ENCODE data around the gene C1orf141. TPM values are rescaled to one million over a fixed set of nuclear protein-coding genes. Genes with fewer than 3 reads are reported as not detected.

The C1orf141 gene
- total RNA-seq, 1 experiment from 2014 or later: not detected

GRCh38 chr1:67084765-67085318 lies 49.9 kb downstream of the C1orf141 start:
- POLR2A ChIA-PET: no interaction called here
- peak overlapping the region; percentile 30; the same call in 1 of the 2 replicates for H3K4me3 Mint-ChIP-seq
- DNase-seq (ENCODE audit: low spot score) (no peak), ATAC-seq (no peak)
- no peaks in the 10 kb centered on the region for H3K27me3 Mint-ChIP-seq (ENCODE audit: low read depth)
- peaks cover 16% of the 10 kb centered on the region for H3K9me3 Mint-ChIP-seq
- TF ChIP-seq ZNF121 (CRISPR knock-in tag; IDR thresholded peaks at IDR 0.05): peak; percentile 73
- no peak for TF ChIP-seq SOX15 (CRISPR knock-in tag; IDR thresholded peaks at IDR 0.05)
- no peak for TF ChIP-seq ERG (CRISPR knock-in tag; IDR thresholded peaks at IDR 0.05)
- 0 out of 2 replicates have a peak, but pooled peaks have one; percentile 11 for TF ChIP-seq GTF2I (CRISPR knock-in tag; conservative IDR thresholded peaks at IDR 0.05)
- TF ChIP-seq, protein P1, sequence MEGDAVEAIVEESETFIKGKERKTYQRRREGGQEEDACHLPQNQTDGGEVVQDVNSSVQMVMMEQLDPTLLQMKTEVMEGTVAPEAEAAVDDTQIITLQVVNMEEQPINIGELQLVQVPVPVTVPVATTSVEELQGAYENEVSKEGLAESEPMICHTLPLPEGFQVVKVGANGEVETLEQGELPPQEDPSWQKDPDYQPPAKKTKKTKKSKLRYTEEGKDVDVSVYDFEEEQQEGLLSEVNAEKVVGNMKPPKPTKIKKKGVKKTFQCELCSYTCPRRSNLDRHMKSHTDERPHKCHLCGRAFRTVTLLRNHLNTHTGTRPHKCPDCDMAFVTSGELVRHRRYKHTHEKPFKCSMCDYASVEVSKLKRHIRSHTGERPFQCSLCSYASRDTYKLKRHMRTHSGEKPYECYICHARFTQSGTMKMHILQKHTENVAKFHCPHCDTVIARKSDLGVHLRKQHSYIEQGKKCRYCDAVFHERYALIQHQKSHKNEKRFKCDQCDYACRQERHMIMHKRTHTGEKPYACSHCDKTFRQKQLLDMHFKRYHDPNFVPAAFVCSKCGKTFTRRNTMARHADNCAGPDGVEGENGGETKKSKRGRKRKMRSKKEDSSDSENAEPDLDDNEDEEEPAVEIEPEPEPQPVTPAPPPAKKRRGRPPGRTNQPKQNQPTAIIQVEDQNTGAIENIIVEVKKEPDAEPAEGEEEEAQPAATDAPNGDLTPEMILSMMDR (IDR thresholded peaks at IDR 0.05): no peak
- TF ChIP-seq ELF4 (CRISPR knock-in tag; IDR thresholded peaks at IDR 0.05; ENCODE audit: low read depth): no peak
- TF ChIP-seq TP53 (CRISPR knock-in tag; IDR thresholded peaks at IDR 0.05): no peak
- H3K4me1 Mint-ChIP-seq: 0 out of 2 replicates have a peak, but pooled peaks cover 5% of the 10 kb centered on the region
- 0 out of 2 replicates have a peak, but pooled peaks cover 4% of the 10 kb centered on the region for H3K36me3 Mint-ChIP-seq
- H3K27ac Mint-ChIP-seq: no peak overlapping the region
- CTCF ChIA-PET: interaction anchor here (0.7 kb wide), 1 partner anchor 41 kb away, joined by 3 read pairs; no protein-coding TSS in a partner anchor

GRCh38 chr1:67078291-67078690 lies 56.5 kb downstream of the C1orf141 start:
- peaks cover 14% of the 10 kb centered on the region for H3K9me3 Mint-ChIP-seq
- H3K4me3 Mint-ChIP-seq: no peak overlapping the region
- ATAC-seq (no peak), DNase-seq (ENCODE audit: low spot score) (no peak)
- H3K27me3 Mint-ChIP-seq (ENCODE audit: low read depth): no peaks in the 10 kb centered on the region
- POLR2A ChIA-PET: no interaction called here
- TF ChIP-seq NFATC4 (CRISPR knock-in tag; IDR thresholded peaks at IDR 0.05): no peak
- no peak for TF ChIP-seq PRRX2 (CRISPR knock-in tag; IDR thresholded peaks at IDR 0.05)
- no peak for TF ChIP-seq ZNF121 (CRISPR knock-in tag; IDR thresholded peaks at IDR 0.05)
- TF ChIP-seq AFF4 (CRISPR knock-in tag; IDR thresholded peaks at IDR 0.05; ENCODE audit: borderline replicate concordance): no peak
- TF ChIP-seq ZNF232 (CRISPR knock-in tag; IDR thresholded peaks at IDR 0.05): no peak
- no peak for TF ChIP-seq ELF4 (CRISPR knock-in tag; IDR thresholded peaks at IDR 0.05; ENCODE audit: low read depth)
- no peak for TF ChIP-seq OVOL2 (CRISPR knock-in tag; IDR thresholded peaks at IDR 0.05; ENCODE audit: borderline replicate concordance)
- H3K36me3 Mint-ChIP-seq: peaks cover 4% of the 10 kb centered on the region
- CTCF ChIA-PET: no interaction called here
- H3K27ac Mint-ChIP-seq: no peak overlapping the region
- H3K4me1 Mint-ChIP-seq: no peaks in the 10 kb centered on the region

DNA sequence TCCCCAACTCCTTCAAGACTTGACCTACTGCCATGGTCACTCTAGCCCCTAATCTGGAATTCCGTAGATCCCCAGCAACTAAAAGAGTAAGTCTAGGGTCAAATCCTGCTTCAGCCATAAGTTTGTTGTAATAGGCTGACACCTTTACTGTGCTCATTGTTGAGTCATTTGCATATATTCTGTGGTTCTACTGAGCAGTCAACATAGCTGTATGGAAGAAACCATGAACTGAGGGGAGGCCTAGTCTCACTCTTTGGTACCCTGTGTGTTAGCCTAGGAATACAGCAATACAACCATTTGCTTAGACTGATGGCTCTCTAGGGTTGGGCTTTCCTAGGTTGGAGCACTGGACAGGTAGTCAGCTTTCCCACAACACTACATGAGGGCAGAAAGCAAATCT lies 57.2 kb downstream of the C1orf141 start:
- DNase-seq (ENCODE audit: low spot score): no peak
- Mint-ChIP-seq H3K27me3 (ENCODE audit: low read depth) (no peaks in the 10 kb centered on the region), H3K4me3 (no peak overlapping the region), H3K27ac (no peak overlapping the region), H3K9me3 (peaks cover 14% of the 10 kb centered on the region), H3K4me1 (no peaks in the 10 kb centered on the region), H3K36me3 (peaks cover 4% of the 10 kb centered on the region)
- CTCF ChIA-PET: no interaction called here
- POLR2A ChIA-PET: no interaction called here
- TF ChIP-seq IRF1 (CRISPR knock-in tag; IDR thresholded peaks at IDR 0.05): no peak
- ATAC-seq: no peak
